KMS-11 (cell line): ENCODE measurements around the gene ERGIC2.

Experiments used
- H2AFZ ChIP-seq: fragments of 200-600 bp; sonication (generic); 2 replicates; pipeline ENCODE4 v1.6.1; 2016; ENCODE audit warnings: antibody characterized with exemption, mixed run types, low read depth
- H3K27ac ChIP-seq: fragments of 200-600 bp; sonication (generic); 2 replicates; pipeline ENCODE4 v1.6.1; 2016; ENCODE audit warnings: mild to moderate bottlenecking, mixed run types
- H3K27me3 ChIP-seq: fragments of 200-600 bp; sonication (generic); 2 replicates; pipeline ENCODE4 v1.6.1; 2017; ENCODE audit warnings: mild to moderate bottlenecking, low read depth, mixed run types, moderate library complexity; ENCODE audit not compliant: insufficient read depth
- H3K36me3 ChIP-seq: fragments of 200-600 bp; sonication (generic); 2 replicates; pipeline ENCODE4 v1.6.1; 2017; ENCODE audit warnings: mild to moderate bottlenecking, mixed run types; ENCODE audit not compliant: insufficient read depth
- H3K4me1 ChIP-seq: fragments of 200-600 bp; sonication (generic); 2 replicates; pipeline ENCODE4 v1.6.1; 2016; ENCODE audit warnings: mild to moderate bottlenecking, low read depth, mixed run types; ENCODE audit not compliant: poor library complexity, severe bottlenecking
- H3K4me2 ChIP-seq: fragments of 200-600 bp; sonication (generic); 2 replicates; pipeline ENCODE4 v1.7.0; 2016; ENCODE audit warnings: mild to moderate bottlenecking, mixed run types
- H3K4me3 ChIP-seq: fragments of 200-600 bp; sonication (generic); IDR thresholded peaks from 2 replicates; pipeline ENCODE4 v1.6.1; 2017; ENCODE audit warnings: low read depth, low read length, mixed read lengths; ENCODE audit not compliant: insufficient read depth
- H3K79me2 ChIP-seq: fragments of 200-600 bp; sonication (generic); 2 replicates; pipeline ENCODE4 v1.6.1; 2016; ENCODE audit warnings: low read depth, mixed run types; ENCODE audit not compliant: insufficient read depth
- H3K9ac ChIP-seq: fragments of 200-600 bp; sonication (generic); 2 replicates; pipeline ENCODE4 v1.6.1; 2016; ENCODE audit warnings: mild to moderate bottlenecking, mixed run types
- H4K20me1 ChIP-seq: fragments of 200-600 bp; sonication (generic); 2 replicates; pipeline ENCODE4 v1.6.1; 2016; ENCODE audit warnings: mild to moderate bottlenecking, mixed run types; ENCODE audit not compliant: insufficient read depth
- CTCF ChIP-seq: fragments of 200-600 bp; sonication (generic); conservative IDR thresholded peaks from 2 replicates; pipeline ENCODE4 v1.6.1; 2017; ENCODE audit warnings: low read depth, mild to moderate bottlenecking, antibody characterized with exemption, low read length, moderate library complexity, mixed read lengths

The ERGIC2 gene

GRCh38 chr12:29343022-29343799, 37.8 kb downstream of the ERGIC2 start:
- no peak overlapping the region for H2AFZ ChIP-seq
- H3K4me2 ChIP-seq, result no peak overlapping the region
- H3K27me3 ChIP-seq, result no peaks in the 10 kb centered on the region
- TF ChIP-seq CTCF, result no peak
- no peak overlapping the region for H3K27ac ChIP-seq
- H3K4me3 ChIP-seq, result no peak overlapping the region
- H3K4me1 ChIP-seq, result no peaks in the 10 kb centered on the region
- no peaks in the 10 kb centered on the region for H3K79me2 ChIP-seq
- no peak overlapping the region for H3K9ac ChIP-seq
- H4K20me1 ChIP-seq, result no peaks in the 10 kb centered on the region
- no peaks in the 10 kb centered on the region for H3K36me3 ChIP-seq

- Histone ChIP-seq H3K4me3 (no peak overlapping the region), H3K9ac (no peak overlapping the region), H3K27ac (no peak overlapping the region), H3K4me2 (no peak overlapping the region), H4K20me1 (no peaks in the 10 kb centered on the region), H3K4me1 (no peaks in the 10 kb centered on the region), H3K79me2 (no peaks in the 10 kb centered on the region), H2AFZ (no peak overlapping the region), H3K27me3 (no peaks in the 10 kb centered on the region), H3K36me3 (no peaks in the 10 kb centered on the region)
- TF ChIP-seq CTCF, result no peak
Measured at GRCh38 chr12:29337325-29337724, 43.6 kb downstream of the ERGIC2 start.

- Histone ChIP-seq H3K79me2 (no peaks in the 10 kb centered on the region), H3K27me3 (no peaks in the 10 kb centered on the region), H3K27ac (no peak overlapping the region), H3K4me2 (no peak overlapping the region), H3K4me1 (no peaks in the 10 kb centered on the region), H2AFZ (no peak overlapping the region), H3K36me3 (no peaks in the 10 kb centered on the region), H3K4me3 (no peak overlapping the region), H3K9ac (no peak overlapping the region), H4K20me1 (no peaks in the 10 kb centered on the region)
- no peak for TF ChIP-seq CTCF
Measured at GRCh38 chr12:29334937-29335336, 46.0 kb downstream of the ERGIC2 start.

GRCh38 chr12:29333178-29333577, 47.8 kb downstream of the ERGIC2 start:
- no peak overlapping the region for H2AFZ ChIP-seq
- H3K79me2 ChIP-seq, result no peaks in the 10 kb centered on the region
- H3K4me3 ChIP-seq, result no peak overlapping the region
- H3K4me1 ChIP-seq, result no peaks in the 10 kb centered on the region
- H3K27me3 ChIP-seq, result no peaks in the 10 kb centered on the region
- H3K9ac ChIP-seq, result no peak overlapping the region
- H3K36me3 ChIP-seq, result no peaks in the 10 kb centered on the region
- H3K4me2 ChIP-seq, result no peak overlapping the region
- no peaks in the 10 kb centered on the region for H4K20me1 ChIP-seq
- H3K27ac ChIP-seq, result no peak overlapping the region
- no peak for TF ChIP-seq CTCF
